CD14-positive monocyte (primary cell): ENCODE results near the gene PDXP. TPM values are rescaled to one million over a fixed set of nuclear protein-coding genes. Genes with fewer than 3 reads are reported as not detected.
"Not testable (repeated sequence)": the region's sequence is repeated elsewhere in the genome, so short reads cannot be mapped to it uniquely, and the experiment has no call there.

ENCODE experiments used
- DNase-seq, 3 donors: peaks; one replicate each; pipeline ENCODE4 v3.0.0-alpha.2; 2011 to 2022
- H2AFZ ChIP-seq: 2 replicates; pipeline ENCODE4 v1.6.0; 2012; ENCODE audit warnings: mild to moderate bottlenecking, low read depth, low read length, inconsistent platforms; ENCODE audit not compliant: insufficient read depth, poor library complexity, severe bottlenecking
- H3K27ac ChIP-seq, 2 donors: 1 replicate in 1 of 2; 2 replicates in 1 of 2; pipeline ENCODE4 v1.5.1; 2012 to 2013; ENCODE audit warnings: low read length in 2 of 2, control low read depth in 1 of 2, inconsistent platforms in 1 of 2, low read depth in 1 of 2, mild to moderate bottlenecking in 1 of 2
- H3K27me3 ChIP-seq, 2 donors: one replicate each; pipeline versions ENCODE4 v1.6.0 to v1.6.1; 2011 to 2013; ENCODE audit warnings: low read length in 2 of 2; ENCODE audit not compliant: control insufficient read depth in 2 of 2, insufficient read depth in 2 of 2
- H3K36me3 ChIP-seq, 2 donors: replicated peaks in 1 of 2; 1 replicate in 1 of 2; 2 replicates in 1 of 2; pipeline versions ENCODE4 v1.5.1 to v1.6.1; 2012 to 2013; ENCODE audit warnings: low read length in 2 of 2, control low read depth in 1 of 2, inconsistent platforms in 1 of 2, mild to moderate bottlenecking in 1 of 2; ENCODE audit not compliant: insufficient read depth in 2 of 2, control insufficient read depth in 1 of 2
- H3K4me1 ChIP-seq, 2 donors: 1 replicate in 1 of 2; 2 replicates in 1 of 2; pipeline versions ENCODE4 v1.5.1 to v1.6.1; 2012 to 2013; ENCODE audit warnings: low read length in 2 of 2, control low read depth in 1 of 2, inconsistent platforms in 1 of 2, mild to moderate bottlenecking in 1 of 2, moderate library complexity in 1 of 2; ENCODE audit not compliant: insufficient read depth in 2 of 2, control insufficient read depth in 1 of 2
- H3K4me2 ChIP-seq: replicated peaks from 2 replicates; pipeline ENCODE3; 2012; ENCODE audit warnings: low read length, moderate library complexity, mild to moderate bottlenecking; ENCODE audit not compliant: poor library complexity, severe bottlenecking; ENCODE audit errors: extremely low read depth
- H3K4me3 ChIP-seq, 3 experiments: fragments of 200-600 bp in 1 of 3; sonication (generic) in 1 of 3; replicated peaks in 1 of 3; 1 replicate in 2 of 3; 2 replicates in 1 of 3; pipeline ENCODE4 v1.5.1; 2011 to 2013; ENCODE audit warnings: low read length in 3 of 3, mild to moderate bottlenecking in 3 of 3, control low read depth in 2 of 3, low read depth in 2 of 3, inconsistent platforms in 1 of 3, moderate library complexity in 1 of 3
- H3K79me2 ChIP-seq: 2 replicates; pipeline ENCODE4 v1.6.0; 2012; ENCODE audit warnings: mild to moderate bottlenecking, control low read depth, inconsistent platforms, low read length, moderate library complexity; ENCODE audit not compliant: insufficient read depth
- H3K9ac ChIP-seq: 2 replicates; pipeline ENCODE4 v1.6.0; 2017; ENCODE audit warnings: low read length, mild to moderate bottlenecking; ENCODE audit not compliant: insufficient read depth, poor library complexity, severe bottlenecking
- H3K9me3 ChIP-seq, 2 donors: replicated peaks in 1 of 2; 1 replicate in 1 of 2; 2 replicates in 1 of 2; pipeline versions ENCODE4 v1.5.1 to v1.6.1; 2012 to 2013; ENCODE audit warnings: low read length in 2 of 2, control low read depth in 1 of 2; ENCODE audit not compliant: control insufficient read depth in 1 of 2, insufficient read depth in 1 of 2
- H4K20me1 ChIP-seq: 2 replicates; pipeline ENCODE4 v1.6.0; 2012; ENCODE audit warnings: mild to moderate bottlenecking, low read length, control low read depth, moderate library complexity; ENCODE audit not compliant: insufficient read depth
- H3K27ac Mint-ChIP-seq, 7 donors: one replicate each; pipeline ENCODE4 v1.8.0; 2020; ENCODE audit warnings: mild to moderate bottlenecking in 7 of 7, mixed read lengths in 7 of 7, moderate library complexity in 6 of 7, inconsistent platforms in 2 of 7
- H3K27me3 Mint-ChIP-seq, 3 donors: one replicate each; pipeline ENCODE4 v1.8.0; 2021 to 2022; ENCODE audit warnings: low read depth in 3 of 3, mild to moderate bottlenecking in 3 of 3, mixed read lengths in 3 of 3, moderate library complexity in 3 of 3, inconsistent platforms in 1 of 3
- H3K36me3 Mint-ChIP-seq, 2 donors: one replicate each; pipeline ENCODE4 v1.8.0; 2020; ENCODE audit warnings: mixed read lengths in 2 of 2, inconsistent platforms in 1 of 2, mild to moderate bottlenecking in 1 of 2
- H3K4me1 Mint-ChIP-seq: one replicate; pipeline ENCODE4 v1.8.0; 2020; ENCODE audit warnings: mild to moderate bottlenecking, mixed read lengths
- H3K4me3 Mint-ChIP-seq, 2 donors: one replicate each; pipeline ENCODE4 v1.8.0; 2020; ENCODE audit warnings: mild to moderate bottlenecking in 2 of 2, mixed read lengths in 2 of 2, moderate library complexity in 1 of 2
- H3K9me3 Mint-ChIP-seq, 7 donors: one replicate each; pipeline ENCODE4 v1.8.0; 2020 to 2022; ENCODE audit warnings: mixed read lengths in 7 of 7, mild to moderate bottlenecking in 6 of 7, moderate library complexity in 6 of 7, inconsistent platforms in 2 of 7
- WGBS: methylation state at CpG from one replicate; pipeline ENCODE4 v1.1.5; 2013; ENCODE audit warnings: missing lambda C conversion rate; ENCODE audit not compliant: insufficient coverage; 5-methylcytosine and 5-hydroxymethylcytosine counted together
- intact Hi-C, 2 donors: fragments of 100-400 bp; cut with micrococcal nuclease; formaldehyde crosslinking; loops; one replicate each; pipeline versions ENCODE4 v1.15.0 to v1.15.1; 2023
- polyA plus RNA-seq, 3 donors: library from polyadenylated mRNA; depleted of rRNA in 1 of 3; unstranded in 2 of 3; stranded (reverse) in 1 of 3; fragments of 300-500 nt in 2 of 3; fragments of >200 nt in 1 of 3; fragmentation: Illumina TruSeq in 2 of 3; gene quantifications; 1 replicate in 2 of 3; 2 replicates in 1 of 3; pipeline ENCODE4 v1.2.3, GENCODE V29; 2012 to 2021
- TF ChIP-seq, protein P1 (sequence below): fragments of 200-600 bp; IDR thresholded peaks from one replicate; pipeline ENCODE4 v1.8.0; 2022; ENCODE audit warnings: antibody characterized with exemption, mild to moderate bottlenecking

PDXP gene
- polyA plus RNA-seq, 3 donors, result 1.0 to 4.7 (median 4.3) TPM

DNA sequence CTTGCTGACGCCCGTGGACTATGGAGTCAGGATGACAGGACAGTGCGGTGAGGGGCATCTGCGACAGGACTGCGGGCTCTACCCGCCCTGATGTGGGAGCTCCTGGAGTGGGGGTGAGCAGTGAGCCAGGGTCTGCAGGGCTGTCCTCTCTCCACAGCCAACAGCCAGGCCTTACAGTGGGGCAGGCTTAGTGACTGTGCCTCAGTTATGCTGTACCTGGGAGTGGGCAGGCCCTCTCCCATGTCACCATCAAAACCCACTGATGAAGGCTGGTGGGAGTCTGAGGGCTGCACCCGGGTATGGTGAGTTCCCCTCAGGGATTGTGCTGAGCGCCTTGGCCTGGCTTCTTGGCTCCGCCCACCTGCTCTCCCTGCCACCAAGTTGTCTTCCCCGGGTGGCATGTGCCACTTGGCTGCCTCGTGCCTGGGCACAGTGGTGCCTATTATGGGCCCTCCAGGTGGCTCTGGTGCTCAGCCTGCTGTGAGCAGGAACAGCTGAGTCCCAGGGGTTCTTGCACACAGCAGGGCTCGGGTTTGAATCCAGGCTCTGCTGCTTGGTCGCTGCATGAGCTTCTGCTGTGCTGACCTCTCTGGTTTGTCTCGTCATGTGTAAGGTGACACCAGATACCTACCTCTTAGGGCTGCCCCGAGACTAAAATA, 34.2 kb downstream of the PDXP start:
- Mint-ChIP-seq H3K27ac (no peak overlapping the region), H3K9me3 (no peaks in the 10 kb centered on the region), H3K4me1 (peaks cover 23% of the 10 kb centered on the region), H3K4me3 (no peak overlapping the region), H3K27me3 (peaks cover 0 to 2% (median 2%) of the 10 kb centered on the region in 3 donors), H3K36me3 (peaks cover 62 to 82% of the 10 kb centered on the region in 2 donors)
- no peak overlapping the region for H3K4me2 ChIP-seq
- intact Hi-C loops, result no loop called here
- DNase-seq, result no peak
- H3K79me2 ChIP-seq, result peaks cover 16% of the 10 kb centered on the region
- H3K4me1 ChIP-seq, result peaks cover 16 to 24% of the 10 kb centered on the region in 2 donors
- peaks cover 14% of the 10 kb centered on the region for H4K20me1 ChIP-seq
- no peaks in the 10 kb centered on the region for H3K9me3 ChIP-seq
- 93% methylated on average over 9 of the region's 15 CpGs for WGBS
- H3K27me3 ChIP-seq, result no peaks in the 10 kb centered on the region
- TF ChIP-seq, protein P1, sequence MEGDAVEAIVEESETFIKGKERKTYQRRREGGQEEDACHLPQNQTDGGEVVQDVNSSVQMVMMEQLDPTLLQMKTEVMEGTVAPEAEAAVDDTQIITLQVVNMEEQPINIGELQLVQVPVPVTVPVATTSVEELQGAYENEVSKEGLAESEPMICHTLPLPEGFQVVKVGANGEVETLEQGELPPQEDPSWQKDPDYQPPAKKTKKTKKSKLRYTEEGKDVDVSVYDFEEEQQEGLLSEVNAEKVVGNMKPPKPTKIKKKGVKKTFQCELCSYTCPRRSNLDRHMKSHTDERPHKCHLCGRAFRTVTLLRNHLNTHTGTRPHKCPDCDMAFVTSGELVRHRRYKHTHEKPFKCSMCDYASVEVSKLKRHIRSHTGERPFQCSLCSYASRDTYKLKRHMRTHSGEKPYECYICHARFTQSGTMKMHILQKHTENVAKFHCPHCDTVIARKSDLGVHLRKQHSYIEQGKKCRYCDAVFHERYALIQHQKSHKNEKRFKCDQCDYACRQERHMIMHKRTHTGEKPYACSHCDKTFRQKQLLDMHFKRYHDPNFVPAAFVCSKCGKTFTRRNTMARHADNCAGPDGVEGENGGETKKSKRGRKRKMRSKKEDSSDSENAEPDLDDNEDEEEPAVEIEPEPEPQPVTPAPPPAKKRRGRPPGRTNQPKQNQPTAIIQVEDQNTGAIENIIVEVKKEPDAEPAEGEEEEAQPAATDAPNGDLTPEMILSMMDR, result no peak
- H3K4me3 ChIP-seq, result no peak overlapping the region
- no peak overlapping the region for H3K9ac ChIP-seq
- peaks cover 57 to 76% of the 10 kb centered on the region in 2 donors for H3K36me3 ChIP-seq
- no peak overlapping the region for H3K27ac ChIP-seq
- no peak overlapping the region for H2AFZ ChIP-seq

DNA sequence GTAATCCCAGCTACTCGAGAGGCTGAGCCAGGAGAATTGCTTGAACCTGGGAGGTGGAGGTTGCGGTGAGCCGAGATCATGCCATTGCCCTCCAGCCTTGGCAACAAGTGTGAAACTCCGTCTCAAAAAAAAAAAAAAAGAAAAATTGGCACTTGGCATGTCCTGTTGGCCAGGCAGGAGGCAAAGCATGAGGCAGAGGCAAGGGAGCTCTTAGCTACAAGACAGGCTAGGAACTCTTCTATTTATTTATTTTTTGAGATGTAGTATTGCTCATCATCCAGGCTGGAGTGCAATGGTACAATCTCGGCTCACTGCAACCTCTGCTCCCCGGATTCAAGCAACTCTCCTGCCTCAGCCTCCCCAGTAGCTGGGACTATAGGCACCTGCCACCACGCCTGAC, 35.6 kb downstream of the PDXP start:
- peaks cover 16% of the 10 kb centered on the region for H3K4me1 Mint-ChIP-seq
- Histone ChIP-seq H3K4me1 (peaks cover 16 to 19% of the 10 kb centered on the region in 2 donors), H3K36me3 (peaks cover 45 to 63% of the 10 kb centered on the region in 2 donors)
- H3K27me3 ChIP-seq, H3K4me3 ChIP-seq, DNase-seq, H3K27ac ChIP-seq, intact Hi-C loops, H3K4me2 ChIP-seq, H3K4me3 Mint-ChIP-seq, H3K79me2 ChIP-seq, H3K9me3 Mint-ChIP-seq, H3K9ac ChIP-seq, H3K9me3 ChIP-seq, H2AFZ ChIP-seq, H4K20me1 ChIP-seq, H3K27me3 Mint-ChIP-seq: not testable (repeated sequence)
- WGBS, result 100% methylated on average over 1 of the region's 7 CpGs
- peaks cover 49 to 69% of the 10 kb centered on the region in 2 donors for H3K36me3 Mint-ChIP-seq
- H3K27ac Mint-ChIP-seq, result peak overlapping the region in 1 of 7 donors; percentile 28

DNA sequence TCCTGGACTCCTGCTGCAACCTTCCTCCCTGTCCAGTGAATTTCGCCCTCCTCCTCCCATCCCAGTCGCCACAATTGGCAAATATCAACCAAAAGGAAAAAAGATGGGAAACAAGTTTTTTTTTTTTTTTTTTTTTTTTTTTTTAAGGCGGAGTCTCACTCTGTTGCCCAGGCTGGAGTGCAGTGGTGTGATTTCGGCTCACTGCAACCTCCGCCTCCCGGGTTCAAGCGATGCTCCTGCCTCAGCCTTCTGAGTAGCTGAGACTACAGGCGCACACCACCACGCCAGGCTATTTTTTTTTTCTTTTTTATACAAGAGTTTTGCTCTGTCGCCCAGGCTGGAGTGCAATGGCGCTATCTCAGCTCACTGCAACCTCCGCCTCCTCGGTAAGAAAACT, 37.7 kb downstream of the PDXP start:
- intact Hi-C loops, result loop anchor here in 1 of 2 donors (5.0 kb wide), 1 partner anchor 51 kb away; no protein-coding TSS in a partner anchor
- H3K36me3 Mint-ChIP-seq, result peaks cover 35 to 54% of the 10 kb centered on the region in 2 donors
- H3K4me1 ChIP-seq, result peaks cover 26 to 30% of the 10 kb centered on the region in 2 donors
- H3K27me3 Mint-ChIP-seq, H3K9me3 Mint-ChIP-seq, DNase-seq, H3K79me2 ChIP-seq, H3K9me3 ChIP-seq, H4K20me1 ChIP-seq, H3K27me3 ChIP-seq, H3K27ac ChIP-seq, H3K9ac ChIP-seq: not testable (repeated sequence)
- H3K36me3 ChIP-seq, result peaks cover 29 to 43% of the 10 kb centered on the region in 2 donors
- H3K4me1 Mint-ChIP-seq, result peaks cover 27% of the 10 kb centered on the region
- H3K4me2 ChIP-seq, result peak overlapping the region; percentile 70
- peak overlapping the region in 1 of 3 experiments; percentile 56 for H3K4me3 ChIP-seq
- H3K27ac Mint-ChIP-seq, result peak overlapping the region in 3 of 7 donors; percentile 46 to 64 (median 60)
- WGBS, result 25% methylated on average over 10 of the region's 13 CpGs
- peak overlapping the region; percentile 40 to 88 for H3K4me3 Mint-ChIP-seq
- peak overlapping the region; percentile 46 for H2AFZ ChIP-seq
